Liver (tissue), 9 donors: ENCODE measurements around the gene NGF. TPM values are rescaled to one million over a fixed set of nuclear protein-coding genes. Genes with fewer than 3 reads are reported as not detected.

Source experiments
- DNase-seq: peaks from one replicate; pipeline ENCODE4 v3.0.0-alpha.2; 2017; ENCODE audit warnings: low spot score
- H3K27ac ChIP-seq, 2 donors: one replicate each; pipeline ENCODE4 v1.7.0; 2013; ENCODE audit warnings: inconsistent platforms in 2 of 2, low read length in 2 of 2, control low read depth in 1 of 2, low read depth in 1 of 2, mild to moderate bottlenecking in 1 of 2
- H3K27me3 ChIP-seq, 4 donors: one replicate each; pipeline versions ENCODE4 v1.6.1 to v1.7.0; 2013; ENCODE audit warnings: low read length in 3 of 4, inconsistent platforms in 1 of 4, mild to moderate bottlenecking in 1 of 4, moderate library complexity in 1 of 4; ENCODE audit not compliant: control insufficient read depth in 4 of 4, insufficient read depth in 4 of 4
- H3K36me3 ChIP-seq, 4 donors: one replicate each; pipeline versions ENCODE4 v1.6.1 to v1.7.0; 2013; ENCODE audit warnings: low read length in 3 of 4, mild to moderate bottlenecking in 3 of 4, low read depth in 1 of 4, moderate library complexity in 1 of 4; ENCODE audit not compliant: control insufficient read depth in 4 of 4, insufficient read depth in 3 of 4
- H3K4me1 ChIP-seq, 4 donors: one replicate each; pipeline versions ENCODE4 v1.6.1 to v1.7.0; 2013; ENCODE audit warnings: low read length in 3 of 4, mild to moderate bottlenecking in 3 of 4, moderate library complexity in 1 of 4; ENCODE audit not compliant: control insufficient read depth in 4 of 4, insufficient read depth in 4 of 4
- H3K4me3 ChIP-seq, 3 donors: one replicate each; pipeline versions ENCODE4 v1.6.1 to v1.7.0; 2013; ENCODE audit warnings: low read length in 3 of 3, control low read depth in 1 of 3, low read depth in 1 of 3, mild to moderate bottlenecking in 1 of 3
- H3K9ac ChIP-seq, 2 donors: one replicate each; pipeline ENCODE4 v1.7.0; 2013; ENCODE audit warnings: low read length in 2 of 2, mild to moderate bottlenecking in 2 of 2, moderate library complexity in 2 of 2, control low read depth in 1 of 2, low read depth in 1 of 2
- H3K9me3 ChIP-seq, 4 donors: one replicate each; pipeline versions ENCODE4 v1.6.1 to v1.7.0; 2013; ENCODE audit warnings: low read length in 3 of 4; ENCODE audit not compliant: control insufficient read depth in 4 of 4
- ATF3 ChIP-seq: IDR thresholded peaks from 2 replicates; pipeline ENCODE4 v1.6.1; 2016; ENCODE audit warnings: antibody characterized with exemption
- CTCF ChIP-seq: fragments of 150-350 bp; IDR thresholded peaks from 2 replicates; pipeline ENCODE4 v1.5.1; 2017; ENCODE audit warnings: improper control_type of control experiment, low read depth, low read length; ENCODE audit not compliant: missing input control
- EGR1 ChIP-seq, 2 donors: IDR thresholded peaks; 2 replicates each; pipeline ENCODE4 v1.6.1; 2016 to 2018; ENCODE audit warnings: antibody characterized with exemption in 2 of 2, low read depth in 2 of 2
- FOXA1 ChIP-seq: IDR thresholded peaks from 2 replicates; pipeline ENCODE4 v1.6.1; 2016; ENCODE audit warnings: antibody characterized with exemption
- FOXA2 ChIP-seq: IDR thresholded peaks from 2 replicates; pipeline ENCODE4 v1.6.1; 2016; ENCODE audit warnings: antibody characterized with exemption
- GABPA ChIP-seq, 2 donors: IDR thresholded peaks in 1 of 2; conservative IDR thresholded peaks in 1 of 2; 2 replicates each; pipeline ENCODE4 v1.6.1; 2016; ENCODE audit warnings: antibody characterized with exemption in 2 of 2, mild to moderate bottlenecking in 1 of 2, moderate library complexity in 1 of 2
- HNF4G ChIP-seq: IDR thresholded peaks from 2 replicates; pipeline ENCODE4 v1.6.1; 2016; ENCODE audit warnings: antibody characterized with exemption
- JUND ChIP-seq, 2 donors: IDR thresholded peaks; 2 replicates each; pipeline ENCODE4 v1.6.1; 2016; ENCODE audit warnings: antibody characterized with exemption in 2 of 2
- MAX ChIP-seq: IDR thresholded peaks from 2 replicates; pipeline ENCODE4 v1.6.1; 2016; ENCODE audit warnings: antibody characterized with exemption
- NR2F2 ChIP-seq: IDR thresholded peaks from 2 replicates; pipeline ENCODE4 v1.6.1; 2016; ENCODE audit warnings: antibody characterized with exemption
- RAD21 ChIP-seq, 2 donors: IDR thresholded peaks; 2 replicates each; pipeline ENCODE4 v1.6.1; 2016; ENCODE audit warnings: antibody characterized with exemption in 2 of 2, mild to moderate bottlenecking in 2 of 2
- REST ChIP-seq: IDR thresholded peaks from 2 replicates; pipeline ENCODE4 v1.6.1; 2016; ENCODE audit warnings: antibody characterized with exemption, mild to moderate bottlenecking
- RXRA ChIP-seq, 2 donors: IDR thresholded peaks; 2 replicates each; pipeline ENCODE4 v1.6.1; 2017 to 2018; ENCODE audit warnings: antibody characterized with exemption in 2 of 2, mild to moderate bottlenecking in 1 of 2
- SP1 ChIP-seq: IDR thresholded peaks from 2 replicates; pipeline ENCODE4 v1.6.1; 2018; ENCODE audit warnings: antibody characterized with exemption, mild to moderate bottlenecking
- TAF1 ChIP-seq: conservative IDR thresholded peaks from 2 replicates; pipeline ENCODE4 v1.6.1; 2016; ENCODE audit warnings: antibody characterized with exemption, mild to moderate bottlenecking
- YY1 ChIP-seq: IDR thresholded peaks from 2 replicates; pipeline ENCODE4 v1.6.1; 2016; ENCODE audit warnings: antibody characterized with exemption, mild to moderate bottlenecking
- ZBTB33 ChIP-seq: IDR thresholded peaks from 2 replicates; pipeline ENCODE4 v1.6.1; 2016; ENCODE audit warnings: antibody characterized with exemption
- WGBS: extraction: QIAGEN DNeasy Blood & Tissue Kit; methylation state at CpG from one replicate; pipeline ENCODE4 v1.1.7; 2013; 5-methylcytosine and 5-hydroxymethylcytosine counted together
- polyA plus RNA-seq, 2 donors: library from polyadenylated mRNA; stranded (reverse) in 1 of 2; unstranded in 1 of 2; fragments of 200-250 nt in 1 of 2; fragments of >200 nt in 1 of 2; fragmentation: Nextera tagmentation in 1 of 2; extraction: Ambion mirVana in 1 of 2; gene quantifications; one replicate each; pipeline versions ENCODE4 v1.2.1 to v1.2.3, GENCODE V29; 2013 to 2015
- total RNA-seq, 2 donors: library from RNA; depleted of rRNA; stranded (reverse); fragments of >200 nt; gene quantifications; one replicate each; pipeline ENCODE4 v1.2.3, GENCODE V29; 2014
- donor health status: healthy.
- donor health status: healthy.
- donor health status: healthy.
- donor health status: healthy.
- donor health status: healthy.

The NGF gene
- total and polyA plus RNA-seq, 4 donors, result 0.79 to 2.1 (median 1.2) TPM

DNA sequence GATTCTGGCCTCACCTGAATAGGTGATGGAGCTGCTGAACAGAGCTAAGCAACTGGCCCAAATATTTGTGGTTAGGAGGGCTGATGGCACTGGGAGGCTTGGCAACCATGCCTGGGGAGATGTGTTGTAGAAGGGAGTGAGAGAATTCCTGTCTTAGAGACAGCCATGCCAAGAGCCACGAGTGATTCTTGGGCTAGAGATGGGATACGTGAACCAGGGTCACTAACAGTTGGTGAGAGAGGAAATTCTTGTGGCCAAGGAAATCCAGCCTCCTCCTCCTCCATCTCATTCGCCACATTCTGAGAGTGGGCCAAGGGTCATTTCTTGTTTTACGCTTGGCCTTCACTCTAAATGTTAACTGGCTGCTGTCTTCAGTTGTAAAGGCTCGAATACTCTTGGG, 46.3 kb downstream of the NGF start:
- Histone ChIP-seq H3K4me1 (no peaks in the 10 kb centered on the region), H3K27me3 (peaks cover 0 to 6% (median 0%) of the 10 kb centered on the region in 4 donors), H3K4me3 (no peak overlapping the region), H3K9ac (no peak overlapping the region), H3K27ac (no peak overlapping the region), H3K9me3 (no peaks in the 10 kb centered on the region), H3K36me3 (no peaks in the 10 kb centered on the region)
- TF ChIP-seq ZBTB33 (no peak), TAF1 (no peak), FOXA2 (no peak), HNF4G (no peak), REST (no peak), MAX (no peak), SP1 (no peak), ATF3 (no peak), FOXA1 (no peak), JUND (IDR thresholded peaks at IDR 0.05) (no peak), EGR1 (IDR thresholded peaks at IDR 0.05; ENCODE audit: low read depth in 2 of 2) (no peak), NR2F2 (no peak), YY1 (no peak), RAD21 (IDR thresholded peaks at IDR 0.05) (no peak), GABPA (IDR thresholded peaks at IDR 0.05 in 1 of 2, conservative IDR thresholded peaks at IDR 0.05 in 1 of 2) (no peak), RXRA (IDR thresholded peaks at IDR 0.05) (no peak), CTCF (no peak)
- 86% methylated on average over 5 of the region's 5 CpGs for WGBS
- DNase-seq, result no peak

DNA sequence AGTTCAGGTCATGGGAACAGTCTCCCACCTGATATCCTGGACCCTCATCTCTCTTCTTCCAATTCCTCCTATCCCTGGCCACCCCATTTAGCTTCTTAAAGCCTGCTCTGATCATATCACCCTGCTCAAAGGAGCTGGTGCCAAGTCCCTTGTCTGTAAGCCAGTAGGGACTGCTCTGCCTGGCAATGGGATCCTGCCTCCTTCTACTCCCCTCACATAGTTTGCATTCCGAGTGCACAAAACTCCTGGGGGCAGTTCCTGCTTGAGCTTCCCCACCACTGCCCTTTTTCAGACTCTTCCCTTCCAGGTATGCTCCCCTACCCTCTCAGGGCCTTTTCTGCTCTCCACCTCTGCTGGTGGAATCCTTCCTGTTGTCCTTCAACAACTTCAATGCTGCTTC, 48.1 kb downstream of the NGF start:
- WGBS, result 70% methylated on average over 1 of the region's 1 CpG

More for the DNA sequence above, 48.1 kb downstream of the NGF start:
- TF ChIP-seq SP1 (no peak), RAD21 (IDR thresholded peaks at IDR 0.05) (no peak), RXRA (IDR thresholded peaks at IDR 0.05) (no peak)
- Histone ChIP-seq H3K27me3 (peaks cover 0 to 6% (median 0%) of the 10 kb centered on the region in 4 donors), H3K36me3 (no peaks in the 10 kb centered on the region), H3K9me3 (no peaks in the 10 kb centered on the region), H3K4me3 (no peak overlapping the region), H3K4me1 (no peaks in the 10 kb centered on the region), H3K9ac (no peak overlapping the region), H3K27ac (no peak overlapping the region)
- DNase-seq, result no peak
